ENCODE results near the gene NABP2. TPM values are rescaled to one million over a fixed set of nuclear protein-coding genes. Genes with fewer than 3 reads are reported as not detected.

NABP2 gene
- total RNA-seq, 1 donor from 2014 or later = 75.7 TPM

DNA sequence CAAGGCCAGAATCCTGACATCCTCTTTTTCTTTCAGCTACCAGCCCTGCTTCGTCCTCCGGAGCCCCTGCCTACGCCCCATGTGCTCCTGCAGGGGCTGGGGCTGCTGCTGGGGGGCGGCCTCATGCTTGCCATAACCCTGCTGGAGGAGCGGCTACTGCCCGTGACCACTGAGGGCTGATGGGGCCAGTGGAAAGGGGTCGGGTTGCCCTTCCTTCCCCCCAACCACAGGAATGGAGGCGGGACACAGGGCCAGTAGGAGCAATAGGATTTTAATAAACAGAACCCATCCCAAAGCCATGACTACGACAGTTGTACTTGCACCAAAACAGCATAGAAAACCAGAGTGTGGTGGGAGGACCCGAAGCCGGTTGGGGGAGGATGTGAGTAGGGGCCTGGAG lies 13.4 kb downstream of the NABP2 start:
- no peak for DNase-seq (ENCODE audit: low read depth, low spot score)
- Mint-ChIP-seq H3K36me3 (ENCODE audit: low read depth) (peaks cover 12% of the 10 kb centered on the region), H3K9me3 (no peaks in the 10 kb centered on the region), H3K27me3 (ENCODE audit: low read depth) (no peaks in the 10 kb centered on the region), H3K27ac (ENCODE audit: unreplicated experiment) (no peak overlapping the region), H3K4me3 (no peak overlapping the region), H3K4me1 (peaks cover 16% of the 10 kb centered on the region)
- TF ChIP-seq, protein P1, sequence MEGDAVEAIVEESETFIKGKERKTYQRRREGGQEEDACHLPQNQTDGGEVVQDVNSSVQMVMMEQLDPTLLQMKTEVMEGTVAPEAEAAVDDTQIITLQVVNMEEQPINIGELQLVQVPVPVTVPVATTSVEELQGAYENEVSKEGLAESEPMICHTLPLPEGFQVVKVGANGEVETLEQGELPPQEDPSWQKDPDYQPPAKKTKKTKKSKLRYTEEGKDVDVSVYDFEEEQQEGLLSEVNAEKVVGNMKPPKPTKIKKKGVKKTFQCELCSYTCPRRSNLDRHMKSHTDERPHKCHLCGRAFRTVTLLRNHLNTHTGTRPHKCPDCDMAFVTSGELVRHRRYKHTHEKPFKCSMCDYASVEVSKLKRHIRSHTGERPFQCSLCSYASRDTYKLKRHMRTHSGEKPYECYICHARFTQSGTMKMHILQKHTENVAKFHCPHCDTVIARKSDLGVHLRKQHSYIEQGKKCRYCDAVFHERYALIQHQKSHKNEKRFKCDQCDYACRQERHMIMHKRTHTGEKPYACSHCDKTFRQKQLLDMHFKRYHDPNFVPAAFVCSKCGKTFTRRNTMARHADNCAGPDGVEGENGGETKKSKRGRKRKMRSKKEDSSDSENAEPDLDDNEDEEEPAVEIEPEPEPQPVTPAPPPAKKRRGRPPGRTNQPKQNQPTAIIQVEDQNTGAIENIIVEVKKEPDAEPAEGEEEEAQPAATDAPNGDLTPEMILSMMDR (conservative IDR thresholded peaks at IDR 0.05) = no peak

- TF ChIP-seq, protein P1 (conservative IDR thresholded peaks at IDR 0.05) = no peak
- Mint-ChIP-seq H3K36me3 (ENCODE audit: low read depth) (peaks cover 18% of the 10 kb centered on the region), H3K27me3 (ENCODE audit: low read depth) (no peaks in the 10 kb centered on the region), H3K9me3 (no peaks in the 10 kb centered on the region), H3K4me3 (peak overlapping the region; percentile 41), H3K27ac (ENCODE audit: unreplicated experiment) (no peak overlapping the region), H3K4me1 (peaks cover 16% of the 10 kb centered on the region)
- no peak for DNase-seq (ENCODE audit: low read depth, low spot score)
Observed at GRCh38 chr12:56241424-56242303, 17.5 kb downstream of the NABP2 start.

GRCh38 chr12:56242986-56243385 lies 18.8 kb downstream of the NABP2 start:
- H3K36me3 Mint-ChIP-seq (ENCODE audit: low read depth) = peaks cover 18% of the 10 kb centered on the region
- H3K4me3 Mint-ChIP-seq = no peak overlapping the region
- TF ChIP-seq, protein P1 (conservative IDR thresholded peaks at IDR 0.05) = no peak
- no peaks in the 10 kb centered on the region for H3K27me3 Mint-ChIP-seq (ENCODE audit: low read depth)
- no peaks in the 10 kb centered on the region for H3K9me3 Mint-ChIP-seq
- H3K4me1 Mint-ChIP-seq = peaks cover 16% of the 10 kb centered on the region
- no peak for DNase-seq (ENCODE audit: low read depth, low spot score)
- H3K27ac Mint-ChIP-seq (ENCODE audit: unreplicated experiment) = no peak overlapping the region

GRCh38 chr12:56243731-56244181 lies 19.6 kb downstream of the NABP2 start:
- Mint-ChIP-seq H3K9me3 (no peaks in the 10 kb centered on the region), H3K36me3 (ENCODE audit: low read depth) (peaks cover 18% of the 10 kb centered on the region), H3K27ac (ENCODE audit: unreplicated experiment) (no peak overlapping the region), H3K4me1 (peaks cover 16% of the 10 kb centered on the region), H3K27me3 (ENCODE audit: low read depth) (no peaks in the 10 kb centered on the region), H3K4me3 (no peak overlapping the region)
- DNase-seq (ENCODE audit: low read depth, low spot score) = no peak
- TF ChIP-seq, protein P1 (conservative IDR thresholded peaks at IDR 0.05) = no peak

DNA sequence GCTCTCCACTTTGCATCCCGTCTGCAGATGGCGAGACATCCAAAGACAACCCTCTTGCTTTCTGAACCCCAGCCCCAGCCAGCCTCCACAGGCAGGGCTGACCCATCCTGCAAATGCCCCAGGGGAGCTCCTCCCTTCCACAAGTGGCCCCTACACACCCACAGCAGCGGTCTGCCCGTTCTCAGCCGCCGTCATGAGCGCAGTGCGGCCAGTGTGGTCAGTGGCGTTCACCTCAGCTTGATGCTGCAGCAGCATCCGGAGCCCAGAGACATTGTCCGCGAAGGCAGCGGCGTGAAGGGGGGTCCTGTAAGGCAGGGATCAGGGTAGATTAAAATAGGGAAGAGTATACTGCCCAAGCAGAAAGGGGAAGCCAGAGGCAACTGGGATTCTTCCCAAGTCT lies 20.4 kb downstream of the NABP2 start:
- H3K4me3 Mint-ChIP-seq = no peak overlapping the region
- H3K4me1 Mint-ChIP-seq = peaks cover 16% of the 10 kb centered on the region
- no peak overlapping the region for H3K27ac Mint-ChIP-seq (ENCODE audit: unreplicated experiment)
- peaks cover 22% of the 10 kb centered on the region for H3K36me3 Mint-ChIP-seq (ENCODE audit: low read depth)
- TF ChIP-seq, protein P1 (conservative IDR thresholded peaks at IDR 0.05) = no peak
- no peaks in the 10 kb centered on the region for H3K27me3 Mint-ChIP-seq (ENCODE audit: low read depth)
- no peaks in the 10 kb centered on the region for H3K9me3 Mint-ChIP-seq
- DNase-seq (ENCODE audit: low read depth, low spot score) = no peak
